Measurements from ENCODE around the gene KPNA6.

KPNA6 gene

DNA sequence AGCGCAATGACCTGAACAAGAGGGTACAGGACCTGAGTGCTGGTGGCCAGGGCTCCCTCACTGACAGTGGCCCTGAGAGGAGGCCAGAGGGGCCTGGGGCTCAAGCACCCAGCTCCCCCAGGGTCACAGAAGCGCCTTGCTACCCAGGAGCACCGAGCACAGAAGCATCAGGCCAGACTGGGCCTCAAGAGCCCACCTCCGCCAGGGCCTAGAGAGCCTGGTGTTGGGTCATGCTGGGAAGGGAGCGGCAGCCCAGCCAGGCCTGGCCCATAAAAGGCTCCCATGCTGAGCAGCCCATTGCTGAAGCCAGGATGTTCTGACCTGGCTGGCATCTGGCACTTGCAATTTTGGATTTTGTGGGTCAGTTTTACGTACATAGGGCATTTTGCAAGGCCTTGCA lies 87.1 kb downstream of the KPNA6 start:
- no peak for DNase-seq

DNA sequence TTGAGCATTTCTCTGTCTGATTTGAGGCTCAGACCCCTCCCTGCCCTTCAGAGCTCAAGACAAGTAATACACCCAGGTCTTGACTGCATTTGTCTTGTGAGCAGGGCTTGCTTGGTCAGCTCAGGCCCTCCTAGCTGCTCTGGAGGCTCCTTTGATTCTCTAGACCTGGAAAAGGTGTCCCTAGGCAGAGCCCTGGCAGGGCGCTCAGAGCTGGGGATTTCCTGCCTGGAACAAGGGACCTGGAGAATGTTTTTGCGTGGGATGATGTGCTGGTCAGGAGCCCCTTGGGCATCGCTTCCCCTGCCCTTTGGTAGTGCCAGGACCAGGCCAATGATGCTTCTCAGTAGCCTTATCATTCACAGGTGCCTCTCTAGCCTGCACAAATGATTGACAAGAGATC lies 87.7 kb downstream of the KPNA6 start:
- no peak for DNase-seq

DNA sequence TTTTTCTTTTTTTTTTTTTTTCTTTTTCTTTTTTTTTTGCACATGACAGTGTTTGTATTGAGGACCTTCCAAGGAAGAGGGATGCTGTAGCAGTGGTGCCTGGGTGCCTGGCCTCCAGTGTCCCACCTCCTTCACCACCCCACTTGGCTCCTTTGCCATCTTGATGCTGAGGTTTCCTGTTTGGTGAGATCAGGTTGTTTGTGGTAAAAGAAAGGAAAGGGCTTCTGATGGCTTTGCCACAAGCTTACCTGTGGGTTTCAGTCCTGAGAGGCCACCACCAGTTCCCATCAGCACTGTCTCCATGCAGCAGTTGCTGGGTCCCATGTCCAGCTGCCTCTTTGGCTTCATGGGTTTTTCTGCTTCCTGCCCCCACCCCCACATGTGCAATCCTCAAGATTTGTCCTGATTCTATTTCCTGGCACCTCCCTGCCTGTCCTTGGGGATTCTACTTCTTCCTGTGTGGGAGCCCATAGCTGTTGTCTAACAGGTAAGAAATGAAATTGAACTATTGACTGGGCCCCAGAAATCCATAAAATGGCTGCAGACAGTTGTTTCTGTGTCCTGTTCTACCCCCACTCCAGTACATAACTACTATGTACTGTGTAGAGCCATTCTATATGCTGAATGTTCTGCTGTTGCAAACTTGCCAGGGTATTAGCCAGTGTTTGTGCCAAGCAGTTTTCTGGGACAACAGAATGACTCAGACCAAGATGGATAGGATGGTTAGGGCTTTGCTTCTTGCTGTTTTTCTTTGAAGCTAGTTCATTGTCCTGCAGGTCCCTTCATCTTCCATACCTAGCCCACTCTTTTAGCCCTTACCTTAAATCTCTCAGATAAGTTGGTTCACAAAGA lies 88.3 kb downstream of the KPNA6 start:
- DNase-seq: no peak

DNA sequence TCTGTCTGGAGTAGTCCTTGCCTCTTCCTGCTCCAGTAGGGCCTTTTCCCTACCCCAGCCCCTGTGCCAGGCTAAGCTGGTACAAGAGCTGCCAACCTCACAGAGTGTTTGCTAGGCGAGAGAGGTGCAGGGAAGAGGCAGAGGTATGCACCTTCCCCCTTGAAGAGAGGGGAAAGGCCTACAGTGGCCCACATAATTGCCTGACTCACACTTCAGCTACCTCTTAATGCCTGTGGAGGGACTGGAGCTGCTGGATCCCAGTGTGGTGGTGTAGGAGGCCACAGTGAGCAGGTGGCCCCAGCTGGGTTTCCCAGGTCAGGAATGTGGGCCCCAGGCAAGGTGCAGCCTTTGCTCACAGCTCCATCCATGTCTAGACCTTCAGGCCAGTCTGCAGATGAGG lies 89.2 kb downstream of the KPNA6 start:
- DNase-seq: no peak

DNA sequence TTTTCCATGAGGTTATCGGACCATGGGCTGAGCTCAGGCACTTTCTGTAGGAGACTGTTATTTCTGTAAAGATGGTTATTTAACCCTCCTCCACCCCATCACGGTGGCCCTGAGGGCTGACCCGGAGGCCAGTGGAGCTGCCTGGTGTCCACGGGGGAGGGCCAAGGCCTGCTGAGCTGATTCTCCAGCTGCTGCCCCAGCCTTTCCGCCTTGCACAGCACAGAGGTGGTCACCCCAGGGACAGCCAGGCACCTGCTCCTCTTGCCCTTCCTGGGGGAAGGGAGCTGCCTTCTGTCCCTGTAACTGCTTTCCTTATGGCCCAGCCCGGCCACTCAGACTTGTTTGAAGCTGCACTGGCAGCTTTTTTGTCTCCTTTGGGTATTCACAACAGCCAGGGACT lies 90.0 kb downstream of the KPNA6 start:
- no peak for DNase-seq

DNA sequence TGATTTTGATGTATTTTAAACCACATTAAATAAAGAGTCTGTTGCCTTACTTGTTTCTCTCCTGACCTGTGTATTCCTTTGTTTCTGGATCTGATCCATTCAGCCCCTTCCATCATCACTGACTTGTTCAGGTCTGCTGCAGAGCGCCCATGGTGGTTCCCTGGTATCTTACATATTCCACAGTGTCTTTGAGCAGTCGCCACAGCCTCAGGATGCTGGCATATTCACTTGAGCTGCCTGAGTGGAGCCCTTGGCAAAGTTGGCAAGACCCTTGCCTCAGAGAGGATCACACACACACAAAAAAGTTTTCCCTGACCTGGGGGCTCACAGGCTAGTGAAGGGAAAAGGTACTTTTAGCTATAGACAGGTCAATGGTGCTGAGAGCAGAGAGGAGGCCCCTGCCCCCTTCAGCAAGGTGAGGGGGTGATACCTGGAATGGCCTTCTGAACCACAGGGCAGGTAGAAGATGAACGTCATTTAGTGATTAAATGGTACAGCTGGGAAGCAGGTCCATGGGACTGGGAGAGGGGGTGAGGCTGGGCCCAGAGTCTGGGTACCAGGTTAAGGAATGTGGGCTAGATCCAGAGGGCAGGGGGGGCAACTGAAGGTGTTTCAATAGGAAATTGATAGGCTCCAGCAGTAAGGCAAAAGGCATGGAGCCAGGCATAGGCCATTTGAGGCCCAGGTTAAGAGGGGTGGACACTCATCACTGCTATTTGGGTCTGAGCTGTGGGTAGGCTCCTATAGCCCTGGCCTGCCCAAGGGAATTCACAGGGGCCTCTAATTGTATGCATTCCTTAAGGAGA lies 90.6 kb downstream of the KPNA6 start:
- DNase-seq: no peak

DNA sequence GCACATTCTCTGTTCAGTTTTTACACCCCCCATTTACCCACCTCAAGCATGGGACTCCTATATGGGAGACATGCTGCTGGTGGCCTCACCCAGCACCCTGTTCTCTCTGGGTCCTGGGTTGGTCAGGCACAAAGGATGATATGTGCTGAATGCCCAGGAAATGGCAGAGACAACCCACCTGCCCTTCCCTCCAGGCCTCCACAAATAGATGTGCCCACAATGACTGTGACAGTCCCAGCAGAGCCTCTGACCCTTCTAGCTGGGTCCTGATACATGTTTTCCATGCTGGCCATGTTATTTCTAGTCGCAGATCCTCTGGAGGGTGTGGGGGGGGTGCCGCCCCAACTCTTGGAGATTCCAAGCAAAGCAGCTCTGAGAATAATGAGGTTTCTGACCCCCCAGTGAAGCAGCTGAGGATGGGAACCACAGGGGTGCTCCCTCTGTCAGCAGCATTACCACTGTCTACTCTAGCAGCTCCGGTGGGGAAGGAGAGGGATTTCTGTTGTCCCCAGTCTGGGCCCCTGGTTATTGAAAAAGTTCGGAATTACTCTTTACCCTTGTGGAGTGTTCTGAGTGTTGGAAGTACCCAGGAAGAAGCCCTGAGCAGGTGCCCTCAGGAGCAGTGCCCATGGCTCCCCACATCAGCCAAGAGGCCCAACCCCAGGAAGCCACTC lies 91.3 kb downstream of the KPNA6 start:
- DNase-seq: no peak

DNA sequence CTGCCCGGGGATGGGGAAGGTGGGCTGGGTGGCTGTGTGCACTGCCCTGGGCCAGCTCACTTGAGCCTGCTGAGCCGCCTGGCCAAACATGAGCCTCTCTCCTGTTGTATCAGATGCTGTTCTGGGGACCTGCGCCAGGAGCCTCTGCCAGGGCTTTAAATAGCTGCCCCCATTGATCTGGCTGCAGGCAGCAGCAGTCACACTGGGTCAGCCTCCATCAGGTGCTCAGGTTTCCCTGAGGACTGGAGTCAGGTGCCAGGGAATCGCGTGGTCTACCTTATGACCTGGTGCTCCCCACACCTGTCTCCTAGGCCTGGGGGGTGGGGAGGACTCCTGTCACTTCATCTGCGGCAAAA lies 91.8 kb downstream of the KPNA6 start:
- DNase-seq: no peak

DNA sequence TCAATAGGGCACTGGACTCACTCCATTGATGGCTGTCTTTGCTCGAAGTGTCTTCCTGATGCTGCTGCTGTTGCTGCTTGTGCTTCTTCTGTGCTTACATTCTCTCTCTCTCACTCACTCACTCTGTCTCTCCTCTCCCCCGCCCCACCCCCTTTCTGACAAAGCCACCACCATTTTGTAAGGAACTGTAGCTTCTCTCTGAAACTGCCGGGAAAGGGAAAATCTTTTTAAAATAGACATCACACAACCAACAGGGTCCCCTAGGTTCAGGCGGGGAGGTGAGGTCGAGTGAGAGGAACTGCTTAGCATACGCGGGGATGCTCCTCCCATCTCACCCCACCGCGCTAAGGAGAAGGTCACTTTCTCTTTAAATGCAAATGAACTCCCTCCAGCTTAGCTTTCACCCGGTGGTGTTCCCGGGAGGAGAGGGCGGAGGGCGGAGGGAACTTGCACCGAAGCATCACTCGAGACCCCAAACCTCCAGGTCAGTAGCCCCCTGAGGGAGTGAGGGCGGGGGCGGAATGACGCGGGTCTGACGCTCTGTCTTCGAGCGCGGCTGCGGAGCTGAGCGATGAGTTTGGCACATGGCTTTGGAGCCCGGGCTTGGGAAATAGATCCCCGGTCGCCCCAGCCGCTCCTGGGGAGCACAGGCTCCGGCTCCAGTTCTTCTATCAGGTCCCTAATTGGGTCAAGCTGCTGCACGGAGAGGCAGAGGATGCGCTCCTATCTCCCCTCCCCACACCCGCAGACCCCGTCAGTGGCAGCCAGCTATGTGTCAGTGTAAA lies 92.6 kb downstream of the KPNA6 start, which contains the start of gene CCDC28B:
CCDC28B (plus strand) TSS at position 370 of the 785 bp plus-strand sequence. CDS start 1,341 bp downstream, outside the sequence.
- peak; percentile 50 to 54 for DNase-seq

DNA sequence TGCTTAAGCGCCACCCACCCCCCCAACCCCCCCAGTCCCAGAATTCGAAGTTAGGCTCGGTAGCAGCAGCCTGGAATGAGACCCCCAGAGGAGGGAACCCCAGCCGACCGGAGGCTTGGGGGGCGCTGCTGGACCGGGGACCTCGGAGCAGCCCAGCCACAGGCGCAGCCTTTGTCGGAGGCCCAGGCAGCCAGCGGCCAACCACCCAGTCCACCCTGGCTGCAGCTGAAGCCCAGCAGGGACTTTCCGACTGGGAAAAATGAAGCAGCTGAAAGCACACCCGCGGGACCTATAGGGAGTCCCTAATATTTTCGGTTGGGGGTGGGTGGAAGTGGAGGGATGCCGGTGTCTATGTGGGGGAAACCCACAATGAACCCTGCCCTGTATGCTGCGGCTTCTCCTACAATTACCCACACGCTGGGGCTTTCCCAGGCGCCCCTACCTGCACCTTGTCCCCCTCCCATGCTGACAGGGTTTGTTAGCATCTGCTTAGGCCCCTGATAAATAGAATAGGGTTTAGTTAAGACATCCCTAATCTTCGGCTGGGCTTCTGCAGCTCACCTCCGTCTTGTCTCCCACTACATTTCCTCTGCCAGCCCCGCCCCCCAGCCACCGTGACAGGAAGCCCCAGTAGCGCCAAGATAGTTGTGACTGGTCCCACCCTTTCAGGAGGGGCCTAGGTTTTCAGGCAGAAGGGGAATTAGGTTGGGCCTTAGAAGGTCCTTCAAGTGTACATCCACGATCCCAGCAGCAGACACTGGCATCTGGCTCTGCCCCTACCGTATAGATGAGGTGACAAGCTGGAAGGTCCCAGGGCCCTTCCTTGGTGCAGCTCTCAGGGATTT lies 93.4 kb downstream of the KPNA6 start:
- peak; percentile 80 to 85 for DNase-seq

DNA sequence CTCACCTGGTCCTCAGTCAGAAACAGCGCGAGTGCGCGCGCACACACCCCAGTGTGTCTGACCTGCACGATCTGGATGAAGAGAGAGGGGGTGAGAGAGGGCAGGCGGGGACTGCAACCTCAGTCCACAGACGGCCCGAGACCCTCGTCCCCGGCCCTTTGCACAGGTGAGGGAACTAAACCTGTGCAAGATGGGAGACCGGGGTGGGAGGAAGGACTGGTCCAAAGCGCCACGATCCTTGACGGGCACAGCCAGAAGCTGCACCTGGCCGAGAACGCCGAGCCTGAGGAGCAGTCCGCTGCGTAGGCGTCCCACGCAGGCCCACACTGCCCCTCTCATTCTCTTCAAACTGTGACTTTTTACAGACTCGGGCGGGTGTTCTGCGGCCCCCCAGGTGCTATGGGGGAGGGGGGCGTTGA lies 97.1 kb downstream of the KPNA6 start:
- no peak for DNase-seq

DNA sequence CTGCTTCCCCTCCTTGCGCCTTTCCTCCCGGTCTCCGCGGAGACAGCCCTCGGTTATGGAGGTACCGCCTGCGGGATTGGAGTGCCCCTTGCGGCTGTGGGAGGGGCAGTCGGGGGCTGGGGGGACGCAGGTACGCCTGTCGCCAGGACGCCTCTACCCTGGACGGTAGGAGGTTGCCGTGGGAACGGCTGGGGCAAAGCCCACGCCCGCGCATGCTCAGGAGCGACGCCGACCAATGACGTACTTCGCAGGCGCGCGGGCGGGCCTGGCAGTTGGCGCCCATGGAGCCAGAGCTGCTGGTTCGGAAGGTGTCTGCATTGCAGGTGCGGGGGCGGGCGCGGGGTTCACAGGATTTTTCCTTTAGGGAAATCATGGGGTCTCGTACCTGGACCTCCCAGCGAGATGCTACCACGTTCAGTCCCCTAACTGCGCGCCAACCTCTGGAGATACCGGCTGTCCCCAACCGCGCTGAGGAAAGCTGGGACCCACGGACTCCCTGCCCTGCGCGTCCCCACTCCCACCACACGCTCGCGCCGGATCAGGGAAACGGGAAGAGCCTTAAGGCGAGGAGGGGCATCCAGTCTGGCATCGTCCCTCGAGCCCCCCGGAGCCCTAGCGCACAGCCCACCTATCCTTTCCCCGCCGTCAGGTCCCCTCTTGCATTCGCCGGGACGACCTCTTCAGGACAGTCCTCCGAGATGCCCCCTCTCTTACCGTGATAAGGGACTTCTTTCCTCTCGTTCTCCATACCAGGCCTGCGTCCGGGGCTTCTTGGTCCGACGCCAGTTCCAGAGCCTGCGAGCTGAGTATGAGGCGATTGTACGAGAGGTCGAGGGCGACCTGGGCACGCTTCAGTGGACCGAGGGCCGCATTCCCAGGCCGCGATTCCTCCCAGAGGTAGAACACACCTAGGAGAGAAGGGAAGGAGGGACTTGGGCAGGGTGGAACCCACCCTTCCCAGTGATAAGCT lies 97.8 kb downstream of the KPNA6 start, which contains the start of gene IQCC:
IQCC (plus strand) TSS at position 271 of the 970 bp plus-strand sequence; CDS start at position 282, 11 bp downstream.
- peak; percentile 85 to 90 for DNase-seq

DNA sequence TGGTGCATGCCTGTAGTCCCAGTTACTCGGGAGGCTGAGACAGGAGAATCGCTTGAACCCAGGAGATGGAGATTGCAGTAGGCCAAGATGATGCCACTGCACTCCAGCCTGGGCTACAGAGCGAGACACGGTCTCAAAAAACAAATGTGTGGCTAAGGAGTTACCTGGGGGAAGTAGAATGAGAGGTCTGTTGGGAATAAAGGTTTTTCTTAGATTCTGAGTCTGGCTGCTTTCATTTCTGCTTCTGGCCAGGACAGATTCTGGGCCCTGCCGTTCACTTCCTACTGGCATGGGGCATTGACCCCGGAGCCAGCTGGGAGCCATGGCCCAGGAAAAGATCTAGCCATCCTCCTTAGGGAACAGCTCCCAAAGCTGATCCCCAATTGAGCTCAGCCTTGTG lies 100.6 kb downstream of the KPNA6 start:
- DNase-seq: no peak

DNA sequence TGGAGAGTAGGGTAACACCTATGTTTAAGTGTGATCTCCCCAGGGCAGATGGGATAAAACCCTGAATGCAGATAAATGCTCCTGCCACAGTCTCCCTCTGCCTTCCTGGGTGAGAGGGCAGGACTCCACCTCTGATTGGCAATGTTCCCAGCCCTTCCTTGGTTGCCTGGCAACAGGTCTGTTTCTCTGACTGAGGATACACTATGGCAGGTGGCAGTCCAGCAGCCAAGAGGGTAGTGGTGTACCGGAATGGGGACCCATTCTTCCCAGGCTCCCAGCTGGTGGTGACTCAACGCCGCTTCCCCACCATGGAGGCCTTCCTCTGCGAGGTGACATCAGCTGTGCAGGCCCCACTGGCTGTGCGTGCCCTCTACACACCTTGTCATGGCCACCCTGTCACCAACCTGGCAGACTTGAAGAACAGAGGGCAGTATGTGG lies 101.1 kb downstream of the KPNA6 start, which contains the start of gene DCDC2B:
DCDC2B (plus strand) TSS at position 199 of the 438 bp plus-strand sequence; CDS start at position 204, 5 bp downstream.
- no peak for DNase-seq

DNA sequence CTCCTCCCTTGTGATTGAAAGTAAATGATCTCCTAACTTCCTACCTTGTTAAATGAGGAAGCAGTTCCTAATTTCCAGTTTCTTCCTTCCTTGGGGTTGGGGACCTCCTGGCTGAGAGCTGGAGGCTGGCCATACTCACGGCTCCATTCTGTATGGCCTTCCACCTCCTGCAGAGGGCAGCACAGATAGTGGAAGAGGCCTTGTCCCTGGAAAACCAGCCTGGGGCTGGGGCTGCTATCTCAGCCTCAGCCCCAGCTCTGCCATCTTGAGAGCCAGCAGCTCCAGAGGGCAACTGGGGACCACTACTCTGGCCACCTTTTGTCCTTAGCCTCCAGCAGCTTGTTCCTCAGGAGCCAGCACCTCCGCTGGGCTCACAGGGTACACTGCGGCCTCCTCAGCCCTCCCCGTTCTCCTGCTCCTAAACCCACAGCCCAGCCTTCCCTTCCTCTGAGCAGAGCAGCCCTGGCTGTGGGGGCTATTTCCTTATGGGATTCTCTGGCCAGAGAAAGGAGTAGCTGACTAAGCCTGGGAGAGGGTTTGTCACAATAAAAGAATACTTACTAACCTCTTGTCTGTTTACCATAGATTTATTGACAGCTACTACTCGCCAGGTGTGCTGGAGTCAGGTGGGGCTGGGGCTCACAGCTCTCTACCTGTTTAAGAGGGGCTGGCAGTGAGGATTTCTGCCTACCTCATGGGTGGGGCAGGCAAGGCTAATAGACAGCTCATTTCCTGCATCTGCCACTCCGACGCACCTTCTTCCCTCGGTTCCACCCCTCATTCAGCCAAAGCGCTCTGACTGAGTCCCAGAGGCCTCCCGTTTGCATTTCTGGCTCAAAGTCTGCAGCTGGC lies 108.0 kb downstream of the KPNA6 start:
- peak; percentile 64 to 68 for DNase-seq

DNA sequence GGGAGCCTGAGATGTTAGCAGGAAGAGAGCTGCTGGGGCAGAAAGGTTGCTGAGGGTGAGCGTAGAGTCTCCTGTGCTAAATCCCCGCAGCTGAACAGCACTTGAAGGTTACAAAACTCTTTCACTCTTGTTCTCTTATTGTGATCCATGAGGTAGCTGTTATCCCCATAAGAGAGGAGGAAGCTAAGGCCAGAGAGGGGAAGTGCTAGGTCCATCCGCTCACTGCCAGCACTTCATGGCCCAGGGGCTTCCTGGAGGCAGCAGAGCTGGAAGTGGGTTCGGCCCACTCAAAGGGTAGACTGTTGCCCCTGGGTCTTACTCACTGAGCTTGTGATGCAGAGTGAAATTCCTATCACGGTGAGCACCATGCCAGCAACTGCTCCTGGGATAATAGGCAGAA lies 108.7 kb downstream of the KPNA6 start:
- no peak for DNase-seq

DNA sequence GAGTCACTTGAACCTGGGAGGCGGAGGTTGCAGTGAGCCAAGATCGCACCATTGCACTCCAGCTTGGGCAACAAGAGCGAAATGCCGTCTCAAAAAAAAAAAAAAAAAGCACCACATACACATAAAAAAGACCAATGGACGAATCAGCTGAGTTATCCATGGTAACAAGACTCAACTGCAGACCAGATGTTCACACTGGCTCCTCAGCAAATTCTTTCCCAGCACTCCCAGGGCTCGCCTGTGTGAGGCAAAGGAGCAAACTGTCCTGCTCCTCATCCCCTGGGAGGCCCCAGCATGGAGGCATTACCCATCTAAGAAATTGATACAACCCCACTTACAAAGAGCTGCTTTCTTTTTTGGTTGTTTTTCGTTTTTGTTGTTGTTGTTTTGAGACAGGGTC lies 111.2 kb downstream of the KPNA6 start:
- DNase-seq: no peak

DNA sequence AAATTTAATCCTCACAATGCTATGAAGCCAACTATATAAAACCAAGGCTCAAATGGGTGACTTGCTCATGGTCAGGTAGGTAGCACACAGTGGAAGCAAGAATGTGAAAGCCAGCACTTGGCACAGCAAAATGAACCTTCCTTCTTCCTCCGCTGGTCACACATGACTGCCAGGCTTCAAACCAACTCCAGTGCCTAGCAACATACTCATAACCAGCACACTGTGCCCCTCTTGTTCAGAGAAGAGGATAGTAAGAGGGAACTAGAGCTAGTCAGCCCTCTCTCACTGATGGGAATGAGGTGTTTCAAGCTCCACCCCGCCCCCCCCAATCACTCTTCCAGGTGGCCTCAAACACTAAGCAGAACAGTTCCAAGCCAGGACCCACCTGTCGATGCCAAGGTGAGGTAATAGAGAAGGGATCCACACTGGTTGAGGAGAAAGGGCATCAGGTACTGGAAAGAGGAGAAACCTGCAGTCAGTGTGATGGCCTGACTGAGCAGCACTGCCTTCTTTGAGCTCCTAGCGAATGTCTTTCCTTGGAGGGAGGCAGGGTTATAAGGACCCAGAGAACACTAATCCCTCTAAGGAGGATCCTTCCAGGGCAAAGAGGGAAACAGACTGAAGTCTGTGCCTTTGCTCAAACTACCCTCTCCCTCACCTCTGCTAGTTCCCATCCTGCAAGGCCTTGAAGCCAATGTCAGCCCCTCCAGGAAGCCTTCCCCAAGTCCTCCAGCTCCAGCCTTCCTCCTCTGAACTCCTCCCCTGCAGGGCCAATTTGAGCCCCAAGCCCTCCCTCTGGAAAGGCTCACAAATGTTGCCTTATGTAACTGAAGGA lies 113.1 kb downstream of the KPNA6 start:
- DNase-seq: no peak
